ENCODE measurements around the gene COG4.

Gene COG4

GRCh38 chr16:70430667-70431536 lies 92.5 kb downstream of the COG4 start:
- no peak for DNase-seq
